Esophagus squamous epithelium (tissue), 4 donors: ENCODE measurements around the gene BCAR3.

Experiments
- POLR2A ChIP-seq, 4 donors: fragments of 450-650 bp; IDR thresholded peaks; one replicate each; pipeline ENCODE4 v1.6.1; 2017; ENCODE audit warnings: antibody characterized with exemption in 4 of 4, mild to moderate bottlenecking in 4 of 4, moderate library complexity in 3 of 4
- TF ChIP-seq, protein P1 (sequence below), 6 experiments: fragments of 450-650 bp in 4 of 6; fragments of 200-600 bp in 2 of 6; sonication (generic) in 2 of 6; IDR thresholded peaks; one replicate each; pipeline ENCODE4 v1.5.1; 2016 to 2019; ENCODE audit warnings: antibody characterized with exemption in 6 of 6, mild to moderate bottlenecking in 4 of 6, moderate library complexity in 4 of 6

DNA sequence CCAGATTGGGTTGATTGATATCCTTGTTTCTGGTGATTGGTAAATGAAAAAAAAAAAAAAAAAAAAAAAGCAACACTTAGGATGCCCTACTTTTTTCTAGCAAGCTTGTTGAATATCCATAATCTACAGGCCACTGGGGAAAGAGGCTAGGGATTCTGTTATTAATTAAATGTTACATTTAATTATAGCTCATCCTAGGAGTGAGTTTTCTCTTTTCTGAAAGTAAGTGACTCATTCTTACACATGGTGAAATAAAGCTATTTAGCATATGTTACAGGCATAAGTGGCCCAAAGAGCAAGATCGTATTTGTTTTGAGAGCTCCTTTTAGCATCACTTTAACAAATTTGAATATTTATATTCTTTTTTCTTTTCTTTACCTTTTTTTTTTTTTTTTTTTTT is 139.2 kb downstream of the BCAR3 start:
- TF ChIP-seq, protein P1, sequence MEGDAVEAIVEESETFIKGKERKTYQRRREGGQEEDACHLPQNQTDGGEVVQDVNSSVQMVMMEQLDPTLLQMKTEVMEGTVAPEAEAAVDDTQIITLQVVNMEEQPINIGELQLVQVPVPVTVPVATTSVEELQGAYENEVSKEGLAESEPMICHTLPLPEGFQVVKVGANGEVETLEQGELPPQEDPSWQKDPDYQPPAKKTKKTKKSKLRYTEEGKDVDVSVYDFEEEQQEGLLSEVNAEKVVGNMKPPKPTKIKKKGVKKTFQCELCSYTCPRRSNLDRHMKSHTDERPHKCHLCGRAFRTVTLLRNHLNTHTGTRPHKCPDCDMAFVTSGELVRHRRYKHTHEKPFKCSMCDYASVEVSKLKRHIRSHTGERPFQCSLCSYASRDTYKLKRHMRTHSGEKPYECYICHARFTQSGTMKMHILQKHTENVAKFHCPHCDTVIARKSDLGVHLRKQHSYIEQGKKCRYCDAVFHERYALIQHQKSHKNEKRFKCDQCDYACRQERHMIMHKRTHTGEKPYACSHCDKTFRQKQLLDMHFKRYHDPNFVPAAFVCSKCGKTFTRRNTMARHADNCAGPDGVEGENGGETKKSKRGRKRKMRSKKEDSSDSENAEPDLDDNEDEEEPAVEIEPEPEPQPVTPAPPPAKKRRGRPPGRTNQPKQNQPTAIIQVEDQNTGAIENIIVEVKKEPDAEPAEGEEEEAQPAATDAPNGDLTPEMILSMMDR (IDR thresholded peaks at IDR 0.05): no peak
- no peak for TF ChIP-seq POLR2A (IDR thresholded peaks at IDR 0.05)
